Skeletal muscle cell (primary cell): Measurements from ENCODE around the gene FAM20B.
"Not testable (repeated sequence)": the region's sequence is repeated elsewhere in the genome, so short reads cannot be mapped to it uniquely, and the experiment has no call there.

Experiments used
- DNase-seq: peaks from one replicate; pipeline ENCODE4 v3.0.0-alpha.2; 2010; ENCODE audit warnings: low read depth
- H3K4me3 ChIP-seq: 2 replicates; pipeline ENCODE4 v1.5.1; 2011; ENCODE audit warnings: low read depth, mild to moderate bottlenecking, control low read depth, low read length, moderate library complexity

Gene FAM20B

DNA sequence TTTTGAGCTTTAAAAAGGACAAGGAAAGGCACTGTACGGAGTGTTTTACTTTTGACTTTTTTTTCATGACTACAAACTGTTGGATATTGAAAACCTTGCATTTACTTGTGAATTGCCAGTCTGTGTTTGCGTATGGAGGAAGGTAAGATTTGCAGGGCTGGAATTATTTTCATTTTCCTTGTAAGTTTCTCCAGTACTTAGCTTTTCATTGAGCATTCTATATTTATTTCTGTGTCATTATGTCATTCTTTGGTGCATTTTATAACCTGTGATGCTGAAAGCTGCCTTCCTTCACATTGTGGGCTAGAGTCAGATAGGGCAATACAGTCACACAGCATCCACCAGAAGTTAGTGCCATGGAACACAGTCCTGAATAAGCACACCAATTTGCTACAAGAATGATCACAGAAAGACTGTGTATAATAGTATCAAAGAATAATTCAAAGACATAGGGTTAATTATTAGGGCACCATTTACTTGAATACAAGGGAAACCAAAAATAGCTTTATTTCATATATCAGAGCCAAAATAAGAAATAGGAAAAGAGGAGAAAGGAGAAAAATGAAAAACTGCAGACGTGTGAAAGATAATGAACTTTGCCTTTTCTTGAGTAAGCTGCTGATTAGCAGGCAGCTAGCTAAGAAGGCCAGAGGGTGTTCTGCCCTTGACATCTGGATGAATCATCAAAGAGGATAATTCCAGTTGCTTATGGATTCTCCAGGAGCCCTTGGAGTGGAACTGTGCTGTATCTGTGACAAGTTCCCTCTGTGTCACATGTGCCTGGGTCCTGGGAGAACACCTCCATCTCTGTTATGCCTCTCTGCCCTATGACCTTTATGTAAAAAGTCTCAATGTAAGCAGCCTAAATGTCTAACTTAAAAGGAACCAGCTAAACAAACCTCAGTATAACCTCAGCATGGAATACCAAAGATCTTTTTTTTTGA lies 8.0 kb upstream of the FAM20B start:
- H3K4me3 ChIP-seq = no peak overlapping the region
- DNase-seq = no peak

DNA sequence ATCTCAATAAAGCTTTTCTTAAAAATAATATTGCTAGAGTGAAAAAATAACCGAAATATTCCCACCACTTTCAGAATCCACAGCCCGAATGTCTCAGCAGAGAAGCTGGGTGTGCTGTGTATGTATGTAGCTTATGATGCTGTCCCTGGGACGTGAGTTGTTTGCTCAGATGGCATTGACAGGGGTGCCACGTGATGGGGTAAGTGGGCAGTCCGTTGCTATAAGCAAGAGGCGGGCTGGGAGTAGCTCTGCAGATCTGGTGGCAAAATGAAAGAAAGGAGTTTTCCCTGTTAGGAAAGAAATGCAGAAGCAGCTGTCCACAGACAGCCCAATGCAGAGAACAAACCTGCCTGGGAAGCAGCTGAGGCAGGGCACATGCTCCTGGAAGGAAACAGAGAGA lies 3.8 kb upstream of the FAM20B start:
- H3K4me3 ChIP-seq = peak overlapping the region; percentile 20
- no peak for DNase-seq

DNA sequence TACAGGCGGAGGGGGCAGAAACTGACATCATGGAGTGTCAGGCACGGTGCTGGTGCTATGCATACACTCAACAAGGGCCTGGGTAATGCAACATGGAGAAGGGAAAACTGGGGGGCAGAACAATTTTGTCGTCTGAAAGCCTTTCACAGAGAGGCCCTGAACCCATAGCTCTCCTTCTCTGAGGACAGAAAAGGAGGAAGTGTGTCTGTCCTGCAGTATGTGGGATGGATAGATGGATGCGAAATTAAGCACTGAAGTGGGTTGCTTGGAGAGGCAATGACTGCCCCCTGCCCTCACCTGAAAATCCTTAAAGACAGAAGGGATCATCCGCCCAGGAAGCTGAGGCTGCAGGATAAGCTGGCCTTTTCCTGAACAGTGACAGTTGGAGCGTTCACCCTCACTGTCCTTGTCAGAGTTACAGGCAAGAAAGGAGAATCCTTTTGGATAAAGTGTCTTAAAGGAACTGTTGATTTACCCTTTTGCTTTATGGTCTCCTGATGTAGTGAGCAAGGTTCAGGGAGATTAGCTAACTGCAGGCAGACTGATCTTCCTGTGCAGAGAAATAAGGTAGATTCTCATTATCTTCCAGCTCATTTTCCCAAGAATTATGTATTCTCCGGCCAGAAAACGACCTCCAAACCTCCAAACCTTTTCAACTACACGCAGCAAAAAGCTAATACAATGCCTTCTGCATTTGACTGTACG lies 1.6 kb upstream of the FAM20B start:
- no peak for DNase-seq
- no peak overlapping the region for H3K4me3 ChIP-seq

DNA sequence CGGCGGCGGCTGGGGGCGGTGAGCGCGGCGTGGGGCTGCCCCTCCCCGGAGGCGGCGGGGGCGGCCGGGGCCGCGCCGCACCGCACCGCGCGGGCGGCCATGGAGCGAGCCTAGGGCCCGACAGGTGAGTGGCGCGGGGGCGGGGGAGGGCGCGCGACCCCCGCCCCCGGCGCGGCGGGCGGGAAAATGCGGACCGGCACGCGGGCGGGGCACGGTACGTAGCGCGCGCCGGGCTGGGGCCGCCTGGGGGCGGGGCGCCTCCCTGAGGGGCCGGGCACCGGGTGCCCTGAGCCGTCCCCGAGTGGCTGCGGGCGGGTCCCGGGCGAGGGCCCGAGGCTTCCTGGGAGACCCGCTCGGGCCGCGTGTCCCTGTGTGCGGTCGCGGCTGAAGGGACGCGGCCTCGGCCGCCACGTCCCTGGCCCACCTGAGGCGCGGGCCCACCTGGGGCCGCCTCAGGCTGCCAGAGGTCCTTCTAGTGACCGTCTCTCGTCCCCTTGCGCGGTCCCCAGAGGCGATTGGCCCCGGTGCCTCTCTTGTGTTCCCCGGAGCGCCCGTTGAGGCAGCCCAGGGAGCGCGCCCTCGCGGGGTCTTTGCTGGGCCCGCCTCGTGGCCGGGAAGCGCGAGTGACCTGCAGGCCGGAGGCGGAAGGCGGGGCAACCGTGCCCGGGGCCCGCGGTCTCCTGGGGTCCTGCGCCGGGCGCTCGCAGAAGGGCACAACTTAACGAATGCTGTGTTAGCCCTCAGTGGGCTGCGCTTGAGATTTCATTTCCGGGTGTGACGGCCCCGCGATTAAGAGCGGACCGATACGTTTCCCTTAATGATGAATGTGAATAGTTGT lies 500 bp downstream of the FAM20B start:
- peak overlapping the region; percentile 93 for H3K4me3 ChIP-seq
- DNase-seq = no peak

DNA sequence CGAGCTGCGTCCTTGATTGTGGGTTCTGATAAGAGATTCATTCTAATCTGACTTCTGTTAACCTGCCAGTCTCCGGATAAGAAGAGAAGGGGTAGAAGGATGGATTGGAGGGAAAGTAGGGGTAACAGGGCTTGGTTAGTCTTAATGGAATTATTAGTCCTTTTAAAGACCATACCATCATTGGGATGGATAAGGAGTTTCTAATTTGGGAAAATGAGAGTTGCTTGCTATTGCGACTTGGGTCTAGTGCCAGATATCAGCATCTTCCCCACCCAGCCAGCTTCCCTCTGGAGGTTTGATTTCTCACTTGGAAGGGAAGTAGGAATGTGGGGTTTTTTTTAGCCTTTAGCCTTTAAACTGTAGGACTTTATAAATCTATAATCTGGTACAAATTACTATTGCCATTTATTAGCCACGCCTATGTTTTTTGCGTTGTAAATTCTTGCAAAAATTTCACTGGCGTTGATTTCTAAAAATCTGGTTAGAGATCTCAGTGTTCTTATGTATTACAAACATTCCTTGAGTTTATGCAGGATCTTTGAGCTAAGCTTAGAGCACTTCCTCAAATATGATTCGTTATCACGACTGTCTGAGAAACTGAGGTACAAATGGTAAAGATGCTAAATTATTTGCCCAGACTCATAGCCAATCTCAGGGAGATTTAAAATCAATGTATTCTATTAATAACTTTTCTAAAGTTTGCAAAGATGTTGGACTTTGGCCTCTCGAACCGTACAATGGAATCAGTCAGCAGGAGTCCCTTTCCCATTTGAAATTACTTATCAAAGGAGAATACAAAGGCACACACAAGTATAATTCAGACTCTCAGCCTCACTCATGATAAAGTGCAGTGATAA lies 1.3 kb downstream of the FAM20B start:
- no peak for DNase-seq
- H3K4me3 ChIP-seq = peak overlapping the region; percentile 93

DNA sequence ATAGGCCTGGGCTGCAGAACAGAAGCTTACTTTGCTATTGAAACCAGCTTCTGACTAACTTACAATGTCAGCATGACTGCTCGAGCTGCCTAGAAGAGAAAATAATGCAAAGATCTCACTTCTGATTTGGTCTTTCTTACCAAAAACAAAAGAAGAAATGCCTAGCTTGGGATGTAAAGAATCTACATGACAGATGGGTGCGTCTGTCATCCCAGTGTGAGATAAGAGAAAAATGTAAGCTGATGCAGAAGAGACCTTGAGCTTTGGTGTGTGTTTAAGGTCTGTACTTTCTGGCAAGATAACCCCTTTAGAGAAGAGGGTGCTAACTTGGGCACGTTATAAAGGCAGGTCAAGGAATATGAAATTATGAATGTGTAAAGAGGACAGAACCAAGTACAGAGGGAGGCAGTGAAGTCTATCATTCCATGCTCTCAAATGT lies 3.6 kb downstream of the FAM20B start:
- no peak overlapping the region for H3K4me3 ChIP-seq
- DNase-seq = no peak

DNA sequence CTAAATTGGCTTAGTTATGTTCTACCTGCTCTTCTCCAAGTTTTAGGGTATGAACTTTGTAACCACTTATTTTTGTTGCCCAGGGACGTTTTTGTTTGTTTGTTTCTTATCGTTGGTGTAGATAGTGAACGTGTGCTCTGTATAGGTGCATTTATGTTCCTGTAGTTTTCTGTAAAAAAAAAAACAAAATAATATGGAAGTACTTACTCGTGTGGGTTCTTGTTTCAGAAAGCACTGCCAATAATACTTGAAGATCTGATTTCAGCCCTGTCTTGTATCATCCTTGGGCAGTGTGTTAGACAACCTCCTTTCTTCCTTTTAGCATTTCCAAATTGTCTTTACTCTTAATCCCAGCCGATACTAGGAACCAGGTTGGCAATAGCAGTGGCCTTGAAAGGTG lies 4.4 kb downstream of the FAM20B start:
- no peak for DNase-seq
- H3K4me3 ChIP-seq = no peak overlapping the region

DNA sequence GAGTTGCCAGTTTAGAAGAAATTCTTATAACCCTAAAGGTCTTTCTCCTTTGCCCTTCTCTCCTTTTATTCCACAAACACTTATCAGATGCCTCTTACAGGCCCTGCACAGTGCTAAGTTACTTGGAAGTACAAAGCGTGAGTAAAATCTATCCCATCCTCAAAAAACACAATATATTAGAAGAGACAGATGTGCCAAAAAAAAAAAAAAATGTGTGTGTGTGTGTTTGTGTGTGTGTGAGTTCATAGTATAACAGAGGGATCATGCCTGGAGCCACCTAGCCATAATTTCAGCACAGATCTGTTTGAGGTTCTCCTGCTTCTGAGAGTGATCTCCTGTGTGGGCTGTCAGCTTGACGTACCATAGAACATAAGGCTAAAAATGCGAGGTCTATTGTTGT lies 5.0 kb downstream of the FAM20B start:
- no peak for DNase-seq
- H3K4me3 ChIP-seq = no peak overlapping the region

DNA sequence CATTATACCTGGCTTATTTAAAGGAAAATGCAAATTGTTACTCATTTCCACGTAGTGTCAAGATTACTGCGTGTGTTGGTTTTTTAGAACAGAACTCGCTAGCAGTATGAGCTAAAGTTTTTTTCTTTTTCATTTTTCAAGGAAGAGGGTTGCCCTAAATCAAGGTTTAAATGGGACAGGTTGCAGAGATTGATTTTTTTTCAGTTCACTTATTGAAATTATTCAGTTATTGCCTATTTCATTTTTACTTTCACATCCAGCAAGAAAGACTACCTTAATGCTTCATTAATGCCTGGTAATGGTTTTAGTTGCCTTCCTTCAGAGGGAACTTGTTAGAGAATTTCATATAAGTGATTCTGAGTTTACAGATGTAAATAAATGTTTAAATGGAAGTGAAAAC lies 5.6 kb downstream of the FAM20B start:
- H3K4me3 ChIP-seq = no peak overlapping the region
- no peak for DNase-seq

DNA sequence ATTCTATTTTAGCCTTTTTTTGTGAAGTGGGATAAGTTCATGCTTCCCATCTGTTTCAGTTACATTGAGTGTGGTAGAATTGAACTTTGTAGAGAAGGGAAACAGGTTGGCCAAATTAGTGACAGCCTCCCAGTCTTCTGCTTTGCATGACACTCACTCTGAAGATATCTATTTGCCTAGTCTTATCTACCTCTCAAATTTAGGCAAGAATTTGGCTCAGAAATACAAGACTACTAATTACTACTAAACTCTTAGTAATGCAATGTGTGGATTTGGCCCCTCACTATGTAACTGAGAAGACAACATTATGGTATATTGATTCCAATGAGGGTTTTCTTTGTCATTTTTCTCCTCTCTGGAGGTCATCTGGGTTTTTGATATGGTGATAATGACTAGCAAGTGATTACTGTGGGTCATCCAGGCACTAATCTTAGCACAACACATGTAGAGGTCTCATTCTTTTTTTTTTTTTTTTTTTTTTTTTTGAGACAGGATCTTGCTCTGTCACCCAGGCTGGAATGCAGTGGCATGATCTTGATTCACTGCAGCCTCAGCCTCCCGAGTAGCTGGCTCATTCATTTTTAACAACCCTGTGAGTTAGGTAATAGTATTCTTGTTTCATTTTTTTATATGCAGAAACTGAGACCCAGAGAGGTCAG lies 6.3 kb downstream of the FAM20B start:
- no peak for DNase-seq
- H3K4me3 ChIP-seq = no peak overlapping the region

DNA sequence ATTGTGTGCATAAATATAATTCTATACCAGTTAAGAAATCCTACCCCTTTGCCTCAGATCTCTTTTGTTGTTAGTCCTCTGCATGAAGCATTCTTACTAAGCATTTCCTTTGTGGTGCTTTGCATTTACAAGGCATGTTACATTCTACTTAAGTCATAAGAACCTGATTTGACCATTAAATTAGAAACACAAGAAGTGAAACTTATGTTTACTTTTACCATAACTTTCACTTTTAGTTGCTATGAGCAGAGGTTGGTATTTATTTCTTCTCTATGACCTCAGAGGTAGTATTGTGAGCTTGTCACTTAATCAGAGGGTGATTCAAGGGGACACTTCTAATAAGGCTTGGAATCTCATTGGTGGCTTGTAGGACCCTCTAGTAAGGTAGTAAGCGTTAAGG lies 9.0 kb downstream of the FAM20B start:
- no peak for DNase-seq
- no peak overlapping the region for H3K4me3 ChIP-seq

DNA sequence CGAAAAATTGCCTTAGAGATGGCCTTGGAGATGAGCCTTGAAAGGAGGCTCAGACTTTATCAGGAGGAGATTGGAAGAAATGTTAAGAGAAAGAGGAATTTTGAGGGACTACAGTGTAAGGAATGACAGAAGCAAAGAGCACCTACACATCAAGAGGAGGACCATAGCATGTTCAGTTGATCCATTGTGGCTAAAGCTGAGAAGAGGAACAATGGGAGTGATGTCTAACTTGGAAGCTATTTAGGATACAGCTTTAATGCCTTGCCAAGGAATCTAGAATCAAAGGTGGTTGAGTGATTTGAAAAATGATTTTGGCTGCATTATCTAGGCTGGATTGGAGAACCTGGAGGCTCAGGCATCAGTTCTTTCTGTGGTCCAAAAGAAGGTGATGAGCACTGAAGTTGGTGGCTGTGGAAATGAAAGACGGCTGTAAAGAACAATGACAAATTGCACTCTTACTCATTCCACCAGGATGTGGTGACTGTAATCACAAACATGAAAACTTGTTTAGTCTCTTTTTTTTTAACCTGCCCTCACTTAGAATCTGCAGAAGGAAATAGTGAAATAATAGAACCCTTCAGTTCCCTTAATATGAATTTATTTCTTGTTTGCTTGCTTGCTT lies 11.3 kb downstream of the FAM20B start:
- H3K4me3 ChIP-seq = no peak overlapping the region
- no peak for DNase-seq

DNA sequence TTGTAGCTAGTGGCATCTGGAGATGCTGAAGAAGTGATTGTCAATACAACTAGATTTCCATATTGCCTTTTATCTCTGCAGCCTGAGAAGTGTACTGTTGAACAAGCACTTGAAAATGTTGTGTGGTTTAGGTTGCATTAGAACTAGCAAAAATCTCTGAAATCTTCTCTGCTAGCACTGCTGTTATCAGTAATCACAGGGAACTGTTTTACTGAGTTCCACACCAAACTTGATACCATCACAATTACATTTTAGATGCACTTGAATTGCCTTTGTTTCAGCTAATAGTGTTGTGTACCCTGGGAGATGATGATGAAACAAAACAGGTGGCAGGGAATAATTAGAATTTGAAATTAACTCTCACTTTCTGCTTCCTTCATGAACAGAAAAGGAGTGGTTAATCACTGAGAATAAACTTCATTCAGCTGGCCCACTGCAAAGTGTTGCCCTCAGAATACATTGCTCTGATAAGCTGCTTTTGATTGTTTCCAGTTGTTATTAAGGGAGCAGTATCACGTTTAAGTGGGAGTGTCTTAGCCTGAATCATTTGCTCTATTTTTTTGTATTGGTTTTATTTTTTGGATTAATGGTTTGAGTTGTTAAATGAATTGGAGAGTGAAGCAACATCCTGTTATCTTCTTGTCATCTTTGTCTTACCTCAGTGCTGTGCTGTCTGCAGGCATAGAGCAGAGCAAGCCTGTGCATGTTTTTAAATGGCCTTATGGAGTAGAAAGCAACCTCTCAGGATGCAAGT lies 13.0 kb downstream of the FAM20B start:
- H3K4me3 ChIP-seq = no peak overlapping the region
- no peak for DNase-seq

DNA sequence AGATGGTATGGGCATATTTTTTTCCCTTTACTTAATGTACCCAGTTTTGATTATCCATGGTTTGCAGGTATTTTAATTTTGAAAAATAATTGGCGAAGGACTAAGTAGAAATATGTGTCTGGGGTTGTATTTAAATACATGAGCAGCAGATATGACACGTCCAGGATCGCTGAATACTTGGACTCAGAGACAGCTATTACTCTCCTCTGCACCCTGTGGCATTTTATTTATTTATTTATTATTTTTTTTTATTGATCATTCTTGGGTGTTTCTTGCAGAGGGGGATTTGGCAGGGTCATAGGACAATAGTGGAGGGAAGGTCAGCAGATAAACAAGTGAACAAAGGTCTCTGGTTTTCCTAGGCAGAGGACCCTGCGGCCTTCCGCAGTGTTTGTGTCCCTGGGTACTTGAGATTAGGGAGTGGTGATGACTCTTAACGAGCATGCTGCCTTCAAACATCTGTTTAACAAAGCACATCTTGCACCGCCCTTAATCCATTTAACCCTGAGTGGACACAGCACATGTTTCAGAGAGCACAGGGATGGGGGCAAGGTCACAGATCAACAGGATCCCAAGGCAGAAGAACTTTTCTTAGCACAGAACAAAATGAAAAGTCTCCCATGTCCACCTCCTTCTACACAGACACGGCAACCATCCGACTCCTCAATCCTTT lies 13.9 kb downstream of the FAM20B start:
- not testable (repeated sequence) for H3K4me3 ChIP-seq, DNase-seq

DNA sequence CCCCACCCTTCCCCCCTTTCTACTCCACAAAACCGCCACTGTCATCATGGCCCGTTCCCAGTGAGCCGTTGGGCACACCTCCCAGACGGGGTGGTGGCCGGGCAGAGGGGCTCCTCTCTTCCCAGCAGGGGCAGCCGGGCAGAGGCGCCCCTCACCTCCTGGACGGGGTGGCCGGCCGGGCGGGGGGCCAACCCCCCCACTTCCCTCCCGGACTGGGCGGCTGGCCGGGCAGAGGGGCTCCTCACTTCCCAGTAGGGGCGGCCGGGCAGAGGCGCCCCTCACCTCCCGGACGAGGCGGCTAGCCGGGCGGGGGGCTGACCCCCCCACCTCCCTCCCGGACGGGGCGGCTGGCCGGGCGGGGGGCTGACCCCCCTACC lies 14.5 kb downstream of the FAM20B start:
- H3K4me3 ChIP-seq, DNase-seq: not testable (repeated sequence)

DNA sequence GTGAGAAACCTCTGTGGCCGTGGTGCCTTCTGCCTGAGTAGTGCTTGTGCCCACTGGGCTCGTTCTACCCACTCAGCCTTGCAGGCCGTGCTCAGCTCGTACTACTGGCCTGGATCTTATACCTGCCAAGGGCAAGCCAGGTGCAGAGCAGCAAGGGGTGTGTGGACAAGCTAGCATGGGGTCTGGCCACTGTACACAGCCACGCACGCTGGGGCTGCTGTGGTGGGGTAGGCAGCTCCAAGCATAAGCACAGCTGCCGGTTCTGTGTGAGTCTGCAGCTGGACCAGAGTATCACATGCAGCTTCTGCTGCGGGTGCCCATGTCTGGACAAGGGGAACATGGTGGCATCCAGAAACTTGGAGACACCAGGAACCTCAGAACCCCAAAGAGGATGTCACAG lies 16.4 kb downstream of the FAM20B start:
- DNase-seq = no peak
- no peak overlapping the region for H3K4me3 ChIP-seq

DNA sequence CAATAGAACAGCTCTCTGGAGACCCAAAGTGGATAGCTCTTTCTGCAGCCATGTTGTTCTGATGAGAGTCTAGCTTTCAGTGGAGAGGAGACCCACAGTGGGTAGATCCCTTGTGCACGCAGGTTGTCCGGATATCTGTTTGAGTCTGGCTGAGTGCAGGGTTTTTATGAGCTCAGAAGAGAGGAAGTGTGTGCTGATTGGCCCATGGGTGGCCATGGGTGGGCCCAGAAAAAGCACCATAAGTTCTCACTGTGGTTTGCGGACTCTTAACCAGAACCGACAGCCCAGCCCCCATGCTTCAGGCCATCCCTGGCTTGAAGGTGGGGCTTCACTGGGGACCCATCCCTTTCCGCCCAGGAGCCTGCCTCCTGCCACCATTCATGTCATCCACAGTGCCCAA lies 17.0 kb downstream of the FAM20B start:
- DNase-seq = no peak
- no peak overlapping the region for H3K4me3 ChIP-seq
